HG03558 (cell line): Measurements from ENCODE around the gene IRGC.
"Not testable (repeated sequence)": the region's sequence is repeated elsewhere in the genome, so short reads cannot be mapped to it uniquely, and the experiment has no call there.

Source experiments
- ATAC-seq: cut with Tn5 transposase; IDR thresholded peaks from one replicate; pipeline ENCODE4 v1.9.1; 2021; ENCODE audit warnings: moderate number of reproducible peaks; ENCODE audit not compliant: unreplicated experiment; ENCODE audit errors: extremely low read depth

IRGC gene, protein sequence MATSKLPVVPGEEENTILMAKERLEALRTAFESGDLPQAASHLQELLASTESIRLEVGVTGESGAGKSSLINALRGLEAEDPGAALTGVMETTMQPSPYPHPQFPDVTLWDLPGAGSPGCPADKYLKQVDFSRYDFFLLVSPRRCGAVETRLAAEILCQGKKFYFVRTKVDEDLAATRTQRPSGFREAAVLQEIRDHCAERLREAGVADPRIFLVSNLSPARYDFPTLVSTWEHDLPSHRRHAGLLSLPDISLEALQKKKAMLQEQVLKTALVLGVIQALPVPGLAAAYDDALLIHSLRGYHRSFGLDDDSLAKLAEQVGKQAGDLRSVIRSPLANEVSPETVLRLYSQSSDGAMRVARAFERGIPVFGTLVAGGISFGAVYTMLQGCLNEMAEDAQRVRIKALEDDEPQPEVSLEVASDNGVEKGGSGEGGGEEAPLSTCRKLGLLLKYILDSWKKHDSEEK

GRCh38 chr19:43715776-43716175 lies at the start of gene IRGC:
Gene IRGC (plus strand): TSS chr19:43716076. CDS start chr19:43718559, 2,483 bp downstream.
- no peak for ATAC-seq

DNA sequence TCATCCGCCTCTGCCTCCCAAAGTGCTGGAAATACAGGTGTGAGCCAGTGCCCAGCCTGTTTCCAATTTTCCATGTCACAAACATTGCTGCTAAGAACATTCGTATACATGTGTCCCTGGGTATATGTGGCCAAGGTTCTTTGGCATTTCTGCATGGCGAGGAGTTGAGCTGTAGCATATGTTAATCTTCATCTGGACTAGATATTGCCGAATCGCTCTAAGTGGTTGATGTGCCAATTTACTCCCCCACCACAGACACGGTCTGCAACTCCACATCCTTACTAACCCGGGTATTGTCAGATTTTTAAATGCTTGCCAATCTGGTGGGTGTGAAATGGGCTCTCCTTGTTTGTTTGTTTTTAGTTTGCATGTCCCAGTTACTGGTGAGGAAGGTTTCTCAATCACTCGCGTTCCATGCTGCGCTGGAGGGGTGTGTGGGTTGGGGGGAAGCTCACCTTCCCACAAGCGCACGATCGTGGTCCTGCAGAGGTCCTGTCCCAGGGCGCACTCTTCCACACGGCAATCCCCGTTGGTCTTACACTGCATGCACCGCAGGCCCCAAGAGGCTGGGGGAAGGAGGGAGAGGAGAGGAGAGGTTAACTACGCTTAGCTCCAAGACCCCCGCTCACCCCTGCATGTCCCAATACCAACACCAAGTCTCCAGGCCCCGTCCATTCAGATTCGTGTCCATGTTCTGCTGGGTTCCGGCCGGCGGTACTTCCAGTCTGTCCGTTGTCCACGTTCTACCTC lies 48.6 kb upstream of the IRGC start:
- no peak for ATAC-seq

- no peak for ATAC-seq
These were observed 47.9 kb upstream of the IRGC start for GRCh38 chr19:43667876-43668405.

DNA sequence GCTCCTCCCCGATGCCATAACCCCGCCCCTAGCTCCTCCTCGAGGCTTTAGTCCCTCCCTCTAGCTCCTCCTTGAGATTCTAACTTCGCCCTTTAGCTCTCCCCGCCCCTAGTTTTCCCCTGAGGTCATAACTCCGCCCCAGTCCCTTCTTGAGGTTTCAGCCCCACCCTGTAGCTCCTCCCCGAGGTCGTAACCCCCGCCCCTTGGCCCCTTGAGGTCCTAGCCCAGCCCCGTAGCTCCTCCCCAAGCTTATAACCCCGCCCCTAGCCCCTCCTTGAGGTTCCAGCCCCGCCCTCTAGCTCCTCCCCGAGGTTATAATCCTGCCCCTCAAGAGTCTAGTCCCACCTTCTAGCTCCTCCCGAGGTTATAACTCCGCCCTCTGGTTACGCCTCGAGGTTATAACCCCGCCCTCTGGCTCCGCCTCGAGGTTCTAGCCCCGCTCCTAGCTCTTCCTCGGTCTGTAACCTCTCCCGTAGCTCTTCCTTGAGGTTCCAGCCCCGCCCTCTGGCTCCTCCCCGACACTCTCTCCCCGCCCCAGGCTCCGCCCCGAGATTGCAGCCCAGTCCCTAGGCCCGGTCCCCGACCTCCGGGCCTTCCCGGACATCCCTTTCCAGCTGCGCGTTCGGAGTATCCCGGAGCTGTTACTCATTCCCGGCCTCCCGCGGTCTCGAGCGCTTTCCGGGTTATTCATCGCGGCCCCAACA lies 47.3 kb upstream of the IRGC start:
- ATAC-seq, result peak; percentile 66

DNA sequence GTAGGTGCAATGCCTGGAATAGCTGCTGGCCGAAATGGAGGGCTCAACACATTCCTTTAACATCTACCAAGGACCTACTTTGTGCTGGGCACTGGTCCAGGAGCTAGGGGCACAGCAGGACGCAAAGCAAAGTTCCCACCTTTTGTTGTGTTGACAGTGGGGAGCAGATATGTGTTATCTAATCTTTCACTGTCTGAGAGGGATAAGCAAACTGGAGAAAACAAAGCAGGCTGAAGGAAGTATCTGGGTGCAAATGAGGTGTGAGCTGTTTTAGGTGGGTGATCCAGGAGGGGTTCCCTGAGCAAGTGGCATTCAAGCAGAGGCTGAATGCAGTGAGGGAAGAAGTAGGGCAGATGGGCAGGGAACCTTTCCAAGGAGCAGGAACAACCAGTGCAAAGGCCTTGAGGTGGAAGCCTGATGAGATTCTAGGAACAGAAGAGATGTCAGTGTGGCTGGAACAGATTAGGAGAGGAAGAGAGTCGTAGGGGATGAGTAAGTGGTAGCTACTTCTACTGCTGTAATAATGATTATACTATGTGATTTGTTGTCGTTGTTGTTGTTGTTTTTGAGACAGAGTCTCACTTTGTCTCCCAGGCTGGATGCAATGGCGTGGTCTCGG lies 43.7 kb upstream of the IRGC start:
- ATAC-seq, result no peak

- ATAC-seq, result no peak
These were observed 42.2 kb upstream of the IRGC start for GRCh38 chr19:43673637-43674036.

DNA sequence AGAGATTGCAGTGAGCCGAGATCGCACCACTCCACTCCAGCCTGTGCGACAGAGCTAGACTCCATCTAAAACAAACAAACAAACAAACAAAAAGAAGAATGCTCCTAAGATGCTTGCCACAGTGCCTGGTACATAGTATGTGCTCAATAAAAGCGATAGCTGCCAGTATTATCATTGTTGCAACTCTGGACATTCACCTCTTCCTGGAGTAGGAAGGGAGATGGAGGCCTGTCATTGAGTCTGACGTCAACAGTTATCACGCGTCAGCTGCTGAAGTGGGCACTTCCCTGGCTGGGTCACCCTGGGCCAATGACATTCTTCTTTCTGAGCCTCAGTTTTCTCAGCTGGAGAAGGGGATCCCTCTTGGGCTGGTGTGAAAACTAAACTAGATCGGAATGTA lies 41.7 kb upstream of the IRGC start:
- ATAC-seq, result no peak

- no peak for ATAC-seq
These were observed 41.3 kb upstream of the IRGC start for GRCh38 chr19:43674596-43674995.

DNA sequence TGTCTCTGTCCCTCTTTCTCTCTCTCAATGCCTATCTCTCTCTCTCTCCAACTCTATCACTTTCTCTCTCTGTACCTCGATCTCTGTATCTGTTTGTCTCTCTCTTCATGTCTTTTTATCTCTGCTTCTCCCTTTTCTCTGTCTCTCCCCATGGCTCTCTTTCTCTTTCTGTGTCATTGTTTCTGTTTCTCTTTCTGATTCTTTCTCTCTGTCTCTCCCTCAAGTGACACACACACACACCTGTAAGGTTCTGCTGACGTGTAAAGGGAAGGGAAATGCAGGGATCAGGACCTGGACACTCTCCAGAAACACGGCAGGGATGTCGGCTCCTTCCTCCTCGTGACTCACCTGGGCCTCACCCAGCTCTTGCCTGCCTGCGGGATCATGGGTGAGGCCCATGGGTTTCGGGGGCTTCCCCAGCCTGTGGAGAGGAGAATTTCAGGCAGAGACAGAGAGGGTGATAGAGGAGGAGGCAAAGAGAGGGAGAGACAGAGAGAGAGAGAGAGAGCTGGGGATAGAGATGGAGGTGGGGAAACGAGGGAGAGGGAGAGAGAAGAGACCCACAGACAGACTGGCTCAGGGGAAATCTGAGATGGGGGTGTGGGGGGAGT lies 40.5 kb upstream of the IRGC start:
- ATAC-seq, result peak; percentile 62

DNA sequence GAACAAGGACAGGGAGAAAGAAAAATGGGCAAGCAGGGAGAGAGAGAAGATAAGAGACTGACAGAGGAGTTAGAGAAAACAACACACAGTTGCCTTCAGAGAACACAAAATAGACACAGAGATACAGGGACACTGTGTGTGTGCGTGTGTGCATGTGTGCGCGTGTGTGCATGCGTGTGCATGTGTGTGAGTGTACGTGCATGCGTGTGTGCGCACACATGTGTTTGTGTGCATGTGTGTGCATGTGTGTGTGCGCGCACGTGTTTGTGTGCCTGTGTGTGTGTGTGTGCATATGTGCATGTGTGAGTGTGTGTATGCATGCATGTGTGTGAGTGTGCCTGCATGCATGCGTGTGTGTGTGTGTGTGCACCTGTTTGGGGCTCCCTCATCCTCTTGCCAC lies 40.0 kb upstream of the IRGC start:
- no peak for ATAC-seq

DNA sequence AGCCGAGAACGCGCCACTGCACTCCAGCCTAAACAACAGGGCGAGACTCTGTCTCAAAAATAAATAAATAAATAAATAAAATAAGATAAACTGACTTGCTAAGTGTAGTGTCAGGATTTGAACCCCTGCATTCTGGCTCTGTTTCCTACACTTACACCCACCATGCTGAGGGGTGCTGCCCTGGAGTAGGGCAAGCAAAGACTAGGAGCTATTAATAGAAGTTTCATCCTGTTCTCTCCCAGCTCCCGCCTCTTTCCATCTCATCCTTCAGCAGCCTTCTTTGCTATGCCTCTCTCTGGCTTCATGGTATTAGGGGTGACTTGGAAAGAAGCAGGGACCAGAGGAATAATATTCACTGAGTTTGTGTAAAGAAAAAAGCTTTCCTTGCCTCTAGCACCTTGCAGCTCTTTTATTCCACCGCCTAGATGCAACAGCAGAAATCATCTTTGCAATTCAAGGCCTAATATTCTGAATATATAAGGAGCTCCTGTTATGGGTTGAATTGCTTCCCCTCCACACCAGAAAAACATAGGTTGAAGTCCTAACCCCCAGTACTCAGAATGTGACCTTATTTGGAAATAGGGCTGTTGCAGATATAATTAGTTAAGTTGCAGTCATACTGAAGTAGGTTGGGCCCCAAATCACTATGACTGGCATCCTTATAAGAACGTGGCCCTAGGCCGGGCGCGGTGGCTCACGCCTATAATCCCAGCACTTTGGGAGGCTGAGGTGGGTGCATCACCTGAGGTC lies 37.2 kb upstream of the IRGC start:
- no peak for ATAC-seq

- ATAC-seq, result no peak
These were observed 34.1 kb upstream of the IRGC start for GRCh38 chr19:43681821-43682220.

GRCh38 chr19:43682269-43682668 lies 33.6 kb upstream of the IRGC start:
- not testable (repeated sequence) for ATAC-seq

DNA sequence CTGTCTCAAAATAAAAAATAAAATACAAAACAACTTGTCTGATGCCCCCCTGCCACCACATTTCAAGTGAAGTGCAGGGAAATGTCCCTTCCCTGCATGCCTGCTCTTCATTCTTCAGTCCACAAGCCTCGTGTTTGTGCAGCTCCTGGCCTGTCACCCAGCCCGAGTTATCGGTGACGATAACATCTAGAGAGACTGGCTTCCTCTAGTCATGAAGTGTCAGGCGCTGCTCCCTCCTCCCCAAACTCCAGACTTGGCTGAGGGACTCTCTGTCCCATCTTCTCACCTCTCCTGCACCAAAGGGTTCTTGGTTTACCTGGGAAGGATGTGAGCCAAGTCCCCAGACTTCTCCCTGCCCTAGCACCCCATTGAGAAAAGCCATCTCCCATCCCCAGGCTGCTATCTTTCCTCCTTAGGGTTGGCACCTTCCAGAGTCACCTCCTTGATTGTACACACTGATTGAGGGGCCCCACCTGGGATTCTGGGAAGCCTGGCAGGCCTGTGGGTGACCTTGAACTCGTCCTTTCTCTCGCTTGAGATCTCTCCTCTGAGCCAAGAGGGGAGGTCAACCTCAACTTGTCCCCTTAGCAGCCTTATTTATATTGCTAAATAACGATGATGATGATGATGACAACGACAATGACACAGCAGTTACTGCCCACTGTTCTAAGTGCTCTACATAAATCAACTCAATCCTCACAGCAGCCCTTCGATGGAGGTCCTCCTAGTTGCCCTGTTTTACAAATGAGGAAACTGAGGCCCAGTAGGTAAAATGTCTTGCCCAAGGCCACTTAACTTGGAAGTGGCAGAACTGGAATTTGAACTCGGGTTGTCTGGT lies 32.8 kb upstream of the IRGC start:
- ATAC-seq, result no peak

DNA sequence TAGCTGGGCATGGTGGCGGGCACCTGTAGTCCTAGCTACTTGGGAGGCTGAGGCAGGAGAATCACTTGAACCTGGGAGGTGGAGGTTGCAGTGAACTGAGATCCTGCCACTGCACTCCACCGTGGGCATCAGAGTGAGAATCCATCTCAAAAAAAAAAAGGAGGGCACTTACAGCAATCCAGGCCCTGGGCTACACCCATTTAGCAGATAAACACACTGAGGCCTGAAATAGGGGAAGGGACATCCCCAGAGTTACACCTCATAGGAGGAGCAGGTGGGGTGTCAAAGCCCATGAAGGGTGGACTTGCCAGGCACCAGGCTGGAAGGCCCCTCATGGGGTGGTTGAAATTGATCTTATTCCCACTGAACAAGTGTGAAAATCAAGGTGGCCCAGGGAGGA lies 32.0 kb upstream of the IRGC start:
- no peak for ATAC-seq

DNA sequence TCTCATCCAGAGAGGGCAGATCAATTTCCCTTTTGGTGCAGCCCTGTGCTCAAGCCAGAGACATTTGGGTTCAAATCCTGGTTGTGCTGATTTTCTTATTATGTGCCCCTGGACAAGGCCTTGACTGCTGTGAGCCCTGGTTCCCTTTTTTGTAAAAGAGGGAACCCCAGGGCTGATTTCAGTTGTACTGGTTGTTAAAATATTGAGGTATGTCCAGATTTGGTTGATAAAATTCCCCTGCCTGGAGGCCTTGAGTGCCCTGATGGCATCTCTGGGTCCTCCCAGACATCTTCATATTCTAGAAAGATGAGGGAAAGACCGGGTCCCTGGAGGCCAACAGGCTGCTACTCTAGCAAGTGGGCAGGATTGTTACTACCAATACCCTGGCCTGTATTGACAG lies 31.6 kb upstream of the IRGC start:
- no peak for ATAC-seq

DNA sequence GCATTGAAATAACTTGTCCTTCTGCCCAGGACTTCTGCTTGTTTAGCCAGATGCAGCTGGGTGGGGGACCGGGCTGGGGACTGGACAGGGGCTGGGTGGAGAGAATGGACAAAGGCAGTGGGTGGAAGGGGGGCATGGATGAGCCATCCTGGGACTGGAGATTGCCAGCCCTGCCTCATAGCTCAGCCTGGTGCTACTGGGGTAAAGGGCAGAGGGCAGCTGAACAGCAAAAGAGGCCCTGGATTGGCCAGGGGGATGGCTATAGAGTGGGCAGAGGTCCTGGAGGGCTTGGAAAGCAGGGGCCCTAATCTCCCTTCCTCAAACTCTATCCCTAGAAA lies 28.2 kb upstream of the IRGC start:
- no peak for ATAC-seq

- no peak for ATAC-seq
These were observed 27.7 kb upstream of the IRGC start for GRCh38 chr19:43688059-43688701.
